Neural progenitor cell (in vitro differentiated cells): ENCODE measurements around the gene PGLYRP3. TPM values are rescaled to one million over a fixed set of nuclear protein-coding genes. Genes with fewer than 3 reads are reported as not detected.

Experiments used
- DNase-seq: peaks from one replicate; pipeline ENCODE4 v3.0.0-alpha.2; 2016; ENCODE audit warnings: low spot score
- H2AFZ ChIP-seq: fragments of 200-600 bp; sonication (generic); replicated peaks from 2 replicates; pipeline ENCODE4 v1.6.1; 2016; ENCODE audit warnings: antibody characterized with exemption
- H3F3A ChIP-seq: fragments of 200-600 bp; sonication (generic); 2 replicates; pipeline ENCODE4 v1.6.1; 2016; ENCODE audit warnings: antibody characterized with exemption, low read depth
- H3K27ac ChIP-seq: fragments of 200-600 bp; sonication (generic); 2 replicates; pipeline ENCODE4 v1.5.1; 2016; ENCODE audit warnings: mild to moderate bottlenecking
- H3K27me3 ChIP-seq: fragments of 200-600 bp; sonication (generic); 2 replicates; pipeline ENCODE4 v1.6.1; 2016; ENCODE audit warnings: mild to moderate bottlenecking, moderate library complexity
- H3K36me3 ChIP-seq: fragments of 200-600 bp; sonication (generic); 2 replicates; pipeline ENCODE4 v1.5.1; 2016
- H3K4me1 ChIP-seq: fragments of 200-600 bp; sonication (generic); 2 replicates; pipeline ENCODE4 v1.6.1; 2016; ENCODE audit warnings: mixed run types
- H3K4me2 ChIP-seq: fragments of 200-600 bp; sonication (generic); 2 replicates; pipeline ENCODE4 v1.6.1; 2016
- H3K4me3 ChIP-seq: fragments of 200-600 bp; sonication (generic); 2 replicates; pipeline ENCODE4 v1.5.1; 2016
- H3K79me2 ChIP-seq: fragments of 200-600 bp; sonication (generic); 2 replicates; pipeline ENCODE4 v1.6.1; 2016; ENCODE audit warnings: low read depth
- H3K9ac ChIP-seq: fragments of 200-600 bp; sonication (generic); 2 replicates; pipeline ENCODE4 v1.6.1; 2016
- H3K9me3 ChIP-seq: fragments of 200-600 bp; sonication (generic); 2 replicates; pipeline ENCODE4 v1.5.1; 2016; ENCODE audit warnings: low read depth
- H4K20me1 ChIP-seq: fragments of 200-600 bp; sonication (generic); 2 replicates; pipeline ENCODE4 v1.6.1; 2016; ENCODE audit warnings: low read depth
- H3K27ac Mint-ChIP-seq: 3 replicates; pipeline ENCODE4 v1.8.0; 2021; ENCODE audit warnings: mixed read lengths
- H3K27me3 Mint-ChIP-seq: 2 replicates; pipeline ENCODE4 v1.8.0; 2022; ENCODE audit warnings: low read depth, mild to moderate bottlenecking, inconsistent platforms, moderate library complexity, mixed read lengths; ENCODE audit not compliant: insufficient read depth
- H3K36me3 Mint-ChIP-seq: 3 replicates; pipeline ENCODE4 v1.8.0; 2021; ENCODE audit warnings: mixed read lengths
- H3K4me1 Mint-ChIP-seq: 3 replicates; pipeline ENCODE4 v1.8.0; 2021; ENCODE audit warnings: mixed read lengths
- H3K4me3 Mint-ChIP-seq: 3 replicates; pipeline ENCODE4 v1.8.0; 2021; ENCODE audit warnings: mild to moderate bottlenecking, moderate library complexity, mixed read lengths
- H3K9me3 Mint-ChIP-seq: 3 replicates; pipeline ENCODE4 v1.8.0; 2020; ENCODE audit warnings: mixed read lengths
- CTCF ChIP-seq: fragments of 200-600 bp; sonication (generic); IDR thresholded peaks from 2 replicates; pipeline ENCODE4 v1.5.1; 2017; ENCODE audit warnings: antibody characterized with exemption, mild to moderate bottlenecking
- EZH2 ChIP-seq: fragments of 200-600 bp; sonication (generic); IDR thresholded peaks from 2 replicates; pipeline ENCODE4 v1.6.1; 2017; ENCODE audit warnings: antibody characterized with exemption, mild to moderate bottlenecking, moderate library complexity
- EZH2phosphoT487 ChIP-seq: fragments of 200-600 bp; sonication (generic); IDR thresholded peaks from 2 replicates; pipeline ENCODE4 v1.6.1; 2017; ENCODE audit warnings: antibody characterized with exemption
- total RNA-seq: library from RNA; depleted of rRNA; stranded (reverse); fragments of >200 nt; gene quantifications from 2 replicates; pipeline ENCODE4 v1.2.3, GENCODE V29; 2015; ENCODE audit warnings: low replicate concordance

Gene PGLYRP3
- total RNA-seq, 1 donor from 2014 or later = not detected

GRCh38 chr1:153271711-153272110 lies 41.0 kb downstream of the PGLYRP3 start:
- Histone ChIP-seq H3K36me3 (peaks cover 4% of the 10 kb centered on the region), H3K9ac (no peak overlapping the region), H3K4me2 (no peak overlapping the region), H3F3A (no peaks in the 10 kb centered on the region), H3K27ac (no peak overlapping the region), H3K79me2 (no peaks in the 10 kb centered on the region), H3K4me1 (no peaks in the 10 kb centered on the region), H3K4me3 (no peak overlapping the region), H3K9me3 (peaks cover 16% of the 10 kb centered on the region), H4K20me1 (no peaks in the 10 kb centered on the region), H2AFZ (no peak overlapping the region), H3K27me3 (no peaks in the 10 kb centered on the region)
- no peaks in the 10 kb centered on the region for H3K4me1 Mint-ChIP-seq
- no peak for DNase-seq
- H3K9me3 Mint-ChIP-seq = no peaks in the 10 kb centered on the region
- H3K4me3 Mint-ChIP-seq = no peak overlapping the region
- peaks cover 2% of the 10 kb centered on the region for H3K27me3 Mint-ChIP-seq
- H3K36me3 Mint-ChIP-seq = no peaks in the 10 kb centered on the region
- H3K27ac Mint-ChIP-seq = no peak overlapping the region
- TF ChIP-seq CTCF = no peak
- no peak for TF ChIP-seq EZH2phosphoT487
- TF ChIP-seq EZH2 = no peak

- Histone ChIP-seq H4K20me1 (no peaks in the 10 kb centered on the region), H3K79me2 (no peaks in the 10 kb centered on the region)
These were observed 47.3 kb downstream of the PGLYRP3 start for GRCh38 chr1:153265457-153265856.

GRCh38 chr1:153262462-153263157 lies 50.1 kb downstream of the PGLYRP3 start:
- peaks cover 8% of the 10 kb centered on the region for H3K9me3 ChIP-seq
- Mint-ChIP-seq H3K27ac (no peak overlapping the region), H3K4me3 (peak overlapping the region; percentile 82), H3K27me3 (peaks cover 43% of the 10 kb centered on the region), H3K36me3 (no peaks in the 10 kb centered on the region), H3K9me3 (peaks cover 12% of the 10 kb centered on the region), H3K4me1 (peaks cover 8% of the 10 kb centered on the region)
- no peaks in the 10 kb centered on the region for H3K4me1 ChIP-seq
- no peaks in the 10 kb centered on the region for H3K79me2 ChIP-seq
- H3K4me3 ChIP-seq = no peak overlapping the region
- H3K36me3 ChIP-seq = no peaks in the 10 kb centered on the region
- H3K27me3 ChIP-seq = no peaks in the 10 kb centered on the region
- no peak for DNase-seq
- H3K9ac ChIP-seq = no peak overlapping the region
- H2AFZ ChIP-seq = no peak overlapping the region
- no peak for TF ChIP-seq EZH2
- no peak for TF ChIP-seq CTCF
- TF ChIP-seq EZH2phosphoT487 = no peak
- H4K20me1 ChIP-seq = no peaks in the 10 kb centered on the region
- no peak overlapping the region for H3K27ac ChIP-seq
- no peak overlapping the region for H3K4me2 ChIP-seq
- no peaks in the 10 kb centered on the region for H3F3A ChIP-seq

More at GRCh38 chr1:153265457-153265856, 47.3 kb downstream of the PGLYRP3 start:
- Histone ChIP-seq H3K36me3 (no peaks in the 10 kb centered on the region), H2AFZ (no peak overlapping the region), H3K9me3 (peaks cover 10% of the 10 kb centered on the region), H3K27me3 (no peaks in the 10 kb centered on the region), H3K4me2 (no peak overlapping the region), H3F3A (no peaks in the 10 kb centered on the region), H3K27ac (no peak overlapping the region), H3K9ac (no peak overlapping the region), H3K4me3 (no peak overlapping the region), H3K4me1 (no peaks in the 10 kb centered on the region)
- DNase-seq = no peak
- Mint-ChIP-seq H3K27ac (no peak overlapping the region), H3K9me3 (peaks cover 12% of the 10 kb centered on the region), H3K27me3 (peaks cover 33% of the 10 kb centered on the region), H3K36me3 (no peaks in the 10 kb centered on the region), H3K4me3 (no peak overlapping the region), H3K4me1 (peaks cover 6% of the 10 kb centered on the region)
- TF ChIP-seq CTCF = no peak
- no peak for TF ChIP-seq EZH2
- TF ChIP-seq EZH2phosphoT487 = no peak
